ENCODE measurements around the gene TAS1R1. TPM values are rescaled to one million over a fixed set of nuclear protein-coding genes. Genes with fewer than 3 reads are reported as not detected.

The TAS1R1 gene
- total and polyA plus RNA-seq, 10 of the 15 experiments (the other 5 are each of a cell fraction or from before 2014, with no cell fraction given), result 0.03 to 0.06 (median 0.04) TPM; not detected in 7

DNA sequence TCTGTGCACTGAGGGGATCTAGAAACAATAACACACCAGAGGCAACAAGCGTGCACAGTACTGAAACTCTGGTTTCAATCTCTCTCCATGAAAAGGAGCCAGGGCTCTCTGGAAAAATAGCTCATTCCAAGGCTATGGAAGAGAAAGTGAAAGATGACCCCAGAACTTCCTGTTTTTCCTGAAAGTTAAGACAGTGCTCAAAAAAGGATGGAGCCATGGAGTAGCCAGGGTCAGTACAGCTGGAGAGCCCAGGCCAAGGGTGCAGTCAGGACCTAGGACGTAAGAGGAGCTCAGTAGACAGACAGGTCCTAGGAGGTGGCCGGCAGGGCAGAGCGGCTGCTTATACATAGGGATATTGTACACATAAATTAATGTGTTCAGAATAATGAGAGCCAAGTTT, 19.9 kb upstream of the TAS1R1 start:
- ATAC-seq (no peak), FAIRE-seq (no peak), DNase-seq (ENCODE audit: low read depth, low spot score) (no peak)
- H3K27ac ChIP-seq (ENCODE audit: control insufficient read depth, insufficient read depth), result no peak overlapping the region
- H4K20me1 ChIP-seq (ENCODE audit: control insufficient read depth, insufficient read depth), result no peaks in the 10 kb centered on the region
- ChIA-PET RAD21 (ENCODE audit: unreplicated experiment) (no interaction called here), SMC1A (ENCODE audit: uncharacterized antibody, unreplicated experiment) (interaction anchor here (0.7 kb wide), 1 partner anchor 309 kb away, joined by 3 read pairs; no protein-coding TSS in a partner anchor), POLR2A (no interaction called here), CTCF (interaction anchor here (1.1 to 2.0 kb wide), 2 partner anchors 12 to 14 kb away, joined by 4 to 6 read pairs; no protein-coding TSS in a partner anchor)
- 95% methylated on average over 4 of the region's 4 CpGs for WGBS (ENCODE audit: insufficient coverage, insufficient replicate concordance, low lambda C conversion rate, missing lambda C conversion rate)
- intact Hi-C loops (cut with micrococcal nuclease; ENCODE audit: unreplicated experiment) (no loop called here), in situ Hi-C loops (cut with MboI) (no loop called here)
- no TSS peak for BruUV-seq (replicated peaks)
- H2AFZ ChIP-seq (ENCODE audit: control insufficient read depth, low read depth, low read length), result no peak overlapping the region
- peaks cover 14 to 16% of the 10 kb centered on the region in 2 experiments for H3K36me3 ChIP-seq (ENCODE audit: control insufficient read depth in 2 of 2, insufficient read depth in 2 of 2, low read length in 1 of 2)
- no peaks in the 10 kb centered on the region for H3K9me3 ChIP-seq (replicated peaks; ENCODE audit: control insufficient read depth, insufficient read depth, low read length)
- TF ChIP-seq RB1 (IDR thresholded peaks at IDR 0.05; ENCODE audit: borderline replicate concordance) (no peak), PAX8 (IDR thresholded peaks at IDR 0.05) (no peak), SUZ12 (IDR thresholded peaks at IDR 0.05; ENCODE audit: unreplicated experiment) (no peak), BACH1 (IDR thresholded peaks at IDR 0.05; ENCODE audit: borderline replicate concordance) (no peak), ZNF622 (IDR thresholded peaks at IDR 0.05) (no peak), NR2C2 (IDR thresholded peaks at IDR 0.05; ENCODE audit: borderline replicate concordance, control insufficient read depth, insufficient read length, low read depth) (no peak), CHD4 (IDR thresholded peaks at IDR 0.05) (no peak), ATF7 (IDR thresholded peaks at IDR 0.05; ENCODE audit: low read depth) (no peak), POLR2A (IDR thresholded peaks at IDR 0.05; ENCODE audit: low read depth, low read length) (no peak), RFX5 (IDR thresholded peaks at IDR 0.05; ENCODE audit: low read depth, low read length) (no peak), SMC3 (IDR thresholded peaks at IDR 0.05; ENCODE audit: borderline replicate concordance, low read length) (no peak), EP300 (IDR thresholded peaks at IDR 0.05; ENCODE audit: borderline replicate concordance in 1 of 2, control insufficient read depth in 1 of 2, low read depth in 2 of 2, low read length in 2 of 2) (no peak)
- TF ChIP-seq, protein P1, sequence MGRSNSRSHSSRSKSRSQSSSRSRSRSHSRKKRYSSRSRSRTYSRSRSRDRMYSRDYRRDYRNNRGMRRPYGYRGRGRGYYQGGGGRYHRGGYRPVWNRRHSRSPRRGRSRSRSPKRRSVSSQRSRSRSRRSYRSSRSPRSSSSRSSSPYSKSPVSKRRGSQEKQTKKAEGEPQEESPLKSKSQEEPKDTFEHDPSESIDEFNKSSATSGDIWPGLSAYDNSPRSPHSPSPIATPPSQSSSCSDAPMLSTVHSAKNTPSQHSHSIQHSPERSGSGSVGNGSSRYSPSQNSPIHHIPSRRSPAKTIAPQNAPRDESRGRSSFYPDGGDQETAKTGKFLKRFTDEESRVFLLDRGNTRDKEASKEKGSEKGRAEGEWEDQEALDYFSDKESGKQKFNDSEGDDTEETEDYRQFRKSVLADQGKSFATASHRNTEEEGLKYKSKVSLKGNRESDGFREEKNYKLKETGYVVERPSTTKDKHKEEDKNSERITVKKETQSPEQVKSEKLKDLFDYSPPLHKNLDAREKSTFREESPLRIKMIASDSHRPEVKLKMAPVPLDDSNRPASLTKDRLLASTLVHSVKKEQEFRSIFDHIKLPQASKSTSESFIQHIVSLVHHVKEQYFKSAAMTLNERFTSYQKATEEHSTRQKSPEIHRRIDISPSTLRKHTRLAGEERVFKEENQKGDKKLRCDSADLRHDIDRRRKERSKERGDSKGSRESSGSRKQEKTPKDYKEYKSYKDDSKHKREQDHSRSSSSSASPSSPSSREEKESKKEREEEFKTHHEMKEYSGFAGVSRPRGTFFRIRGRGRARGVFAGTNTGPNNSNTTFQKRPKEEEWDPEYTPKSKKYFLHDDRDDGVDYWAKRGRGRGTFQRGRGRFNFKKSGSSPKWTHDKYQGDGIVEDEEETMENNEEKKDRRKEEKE (IDR thresholded peaks at IDR 0.05), result no peak
- no peaks in the 10 kb centered on the region for H3K27me3 ChIP-seq (replicated peaks in 1 of 2; ENCODE audit: control insufficient read depth in 2 of 2, insufficient read depth in 2 of 2, low read length in 1 of 2)
- no peaks in the 10 kb centered on the region for H3K79me2 ChIP-seq (ENCODE audit: control insufficient read depth, insufficient read depth, low read length)
- no peaks in the 10 kb centered on the region for H3K4me1 ChIP-seq (ENCODE audit: control insufficient read depth, insufficient read depth, low read length)
- H3K4me2 ChIP-seq (ENCODE audit: control insufficient read depth, insufficient read depth), result no peak overlapping the region
- H3K4me3 ChIP-seq, result no peak overlapping the region
- no peak overlapping the region for H3K9ac ChIP-seq (ENCODE audit: control insufficient read depth, insufficient read depth, low read length)

All from GM12878 (cell line).